SK-N-SH (cell line): Measurements from ENCODE around the gene ANKFN1. TPM values are rescaled to one million over a fixed set of nuclear protein-coding genes. Genes with fewer than 3 reads are reported as not detected.

Source experiments
- CTCF ChIA-PET: fragments of 300-600, 350-600 bp; formaldehyde crosslinking; extraction: SDS; loops from one replicate; lab custom pipeline; 2021; lab: Yijun Ruan, JAX
- POLR2A ChIA-PET: fragments of 350-600 bp; sonication (Branson Sonifier 250); formaldehyde crosslinking; extraction: SDS; loops from one replicate; lab custom pipeline; 2020; ENCODE audit warnings: antibody characterized with exemption, inconsistent platforms; lab: Yijun Ruan, JAX
- DNase-seq: peaks from one replicate; pipeline ENCODE4 v3.0.0; 2012
- H2AFZ ChIP-seq: fragments of 200-600 bp; sonication (generic); 2 replicates; pipeline ENCODE4 v1.8.1; 2016; ENCODE audit warnings: antibody characterized with exemption, mild to moderate bottlenecking, low read depth
- H3F3A ChIP-seq: fragments of 200-600 bp; sonication (generic); replicated peaks from 2 replicates; pipeline ENCODE3; 2016; ENCODE audit warnings: antibody characterized with exemption, mild to moderate bottlenecking; ENCODE audit not compliant: insufficient read depth
- H3K27ac ChIP-seq, 2 experiments: fragments of 200-500 bp in 1 of 2; fragments of 200-600 bp in 1 of 2; sonication (Bioruptor generic) in 1 of 2; sonication (generic), shearing (Covaris generic) in 1 of 2; 2 replicates each; pipeline versions ENCODE4 v1.5.1 to v1.6.1; 2014 to 2016; ENCODE audit warnings: low read depth in 2 of 2, inconsistent platforms in 1 of 2, low read length in 1 of 2, mild to moderate bottlenecking in 1 of 2, mixed read lengths in 1 of 2
- H3K27me3 ChIP-seq: fragments of 200-600 bp; sonication (generic), shearing (Covaris generic); 2 replicates; pipeline ENCODE4 v1.6.1; 2016; ENCODE audit warnings: mixed run types; ENCODE audit not compliant: insufficient read depth
- H3K36me3 ChIP-seq, 2 experiments: fragments of 200-500 bp in 1 of 2; fragments of 200-600 bp in 1 of 2; sonication (Bioruptor generic) in 1 of 2; sonication (generic) in 1 of 2; replicated peaks in 1 of 2; 2 replicates each; pipeline versions ENCODE3 to v1.5.1; 2014 to 2016; ENCODE audit warnings: low read length in 1 of 2, mild to moderate bottlenecking in 1 of 2; ENCODE audit not compliant: insufficient read depth in 2 of 2, control insufficient read depth in 1 of 2
- H3K4me1 ChIP-seq, 2 experiments: fragments of 200-500 bp in 1 of 2; fragments of 200-600 bp in 1 of 2; sonication (Bioruptor generic) in 1 of 2; sonication (generic), shearing (Covaris generic) in 1 of 2; 2 replicates each; pipeline versions ENCODE4 v1.5.1 to v1.6.1; 2014 to 2016; ENCODE audit warnings: low read depth in 1 of 2, low read length in 1 of 2, mixed run types in 1 of 2; ENCODE audit not compliant: insufficient read depth in 2 of 2, control insufficient read depth in 1 of 2
- H3K4me2 ChIP-seq: fragments of 200-600 bp; sonication (generic), shearing (Covaris generic); 2 replicates; pipeline ENCODE4 v1.6.1; 2017; ENCODE audit warnings: mixed run types
- H3K4me3 ChIP-seq, 2 experiments: fragments of 200-500 bp in 1 of 2; fragments of 200-600 bp in 1 of 2; sonication (Bioruptor generic) in 1 of 2; sonication (generic), shearing (Covaris generic) in 1 of 2; 2 replicates each; pipeline versions ENCODE4 v1.5.1 to v1.8.1; 2014 to 2016; ENCODE audit warnings: low read depth in 2 of 2, inconsistent platforms in 1 of 2, low read length in 1 of 2, mild to moderate bottlenecking in 1 of 2, mixed read lengths in 1 of 2, moderate library complexity in 1 of 2
- H3K79me2 ChIP-seq: fragments of 200-600 bp; sonication (generic); 2 replicates; pipeline ENCODE4 v1.8.1; 2017; ENCODE audit warnings: mild to moderate bottlenecking; ENCODE audit not compliant: insufficient read depth
- H3K9ac ChIP-seq: fragments of 200-600 bp; sonication (generic); 2 replicates; pipeline ENCODE4 v1.6.1; 2017; ENCODE audit warnings: mixed run types
- H3K9me2 ChIP-seq: fragments of 200-600 bp; sonication (generic); 2 replicates; pipeline ENCODE4 v1.6.1; 2017; ENCODE audit warnings: mixed run types
- H3K9me3 ChIP-seq: fragments of 200-600 bp; sonication (generic); 2 replicates; pipeline ENCODE4 v1.6.1; 2017; ENCODE audit warnings: mixed run types, mild to moderate bottlenecking, moderate library complexity
- H4K20me1 ChIP-seq: fragments of 200-600 bp; sonication (generic); 2 replicates; pipeline ENCODE4 v1.6.1; 2017; ENCODE audit warnings: mild to moderate bottlenecking, mixed run types; ENCODE audit not compliant: insufficient read depth
- ELF1 ChIP-seq: IDR thresholded peaks from 2 replicates; pipeline ENCODE4 v1.4.0; 2012
- EP300 ChIP-seq, 2 experiments: IDR thresholded peaks; 2 replicates each; pipeline versions ENCODE4 v1.4.0 to v1.6.1; 2012; ENCODE audit warnings: borderline replicate concordance in 1 of 2, low read depth in 1 of 2, low read length in 1 of 2
- FOSL2 ChIP-seq: IDR thresholded peaks from 2 replicates; pipeline ENCODE4 v1.4.0; 2012; ENCODE audit warnings: low read depth, mild to moderate bottlenecking, moderate library complexity, borderline replicate concordance
- GATA2 ChIP-seq: sonication (generic); formaldehyde crosslinking; IDR thresholded peaks from 2 replicates; pipeline ENCODE4 v1.5.0; 2020; ENCODE audit warnings: mild to moderate bottlenecking, missing genetic modification reagents
- IRF3 ChIP-seq: fragments of 150-350 bp; IDR thresholded peaks from 2 replicates; pipeline ENCODE4 v1.6.1; 2016; ENCODE audit warnings: mild to moderate bottlenecking, low read depth, low read length
- JUND ChIP-seq: IDR thresholded peaks from 2 replicates; pipeline ENCODE4 v1.4.0; 2012
- NFIC ChIP-seq: IDR thresholded peaks from 2 replicates; pipeline ENCODE4 v1.4.0; 2012; ENCODE audit warnings: borderline replicate concordance
- NRF1 ChIP-seq: IDR thresholded peaks from 2 replicates; pipeline ENCODE4 v1.6.1; 2012; ENCODE audit warnings: low read depth, mild to moderate bottlenecking, low read length
- POLR2AphosphoS5 ChIP-seq: IDR thresholded peaks from 2 replicates; pipeline ENCODE4 v1.6.1; 2012; ENCODE audit warnings: low read depth, low read length
- RCOR1 ChIP-seq: fragments of 150-350 bp; IDR thresholded peaks from 2 replicates; pipeline ENCODE4 v1.6.1; 2017; ENCODE audit warnings: antibody characterized with exemption, low read length
- TAF1 ChIP-seq: IDR thresholded peaks from 2 replicates; pipeline ENCODE4 v1.6.1; 2012; ENCODE audit warnings: low read depth, mild to moderate bottlenecking, low read length, moderate library complexity, borderline replicate concordance
- TCF12 ChIP-seq: IDR thresholded peaks from 2 replicates; pipeline ENCODE4 v1.4.0; 2012
- WGBS: methylation state at CpG from one replicate; pipeline ENCODE4 v1.1.6; 2017; ENCODE audit warnings: low lambda C conversion rate; 5-methylcytosine and 5-hydroxymethylcytosine counted together
- polyA plus RNA-seq, 3 experiments: library from polyadenylated mRNA; depleted of rRNA; stranded (reverse); fragments of >200 nt; gene quantifications; 2 replicates each; pipeline ENCODE4 v1.2.3, GENCODE V29; 2012
- TF ChIP-seq, protein P1 (sequence below): IDR thresholded peaks from 2 replicates; pipeline ENCODE4 v1.4.0; 2012; ENCODE audit warnings: low read depth, borderline replicate concordance
- TF ChIP-seq, protein P2 (sequence below): IDR thresholded peaks from 2 replicates; pipeline ENCODE4; 2012
- TF ChIP-seq, protein P3 (sequence below): IDR thresholded peaks from 2 replicates; pipeline ENCODE4 v1.4.0; 2012; ENCODE audit warnings: low read depth
- TF ChIP-seq, protein P4 (sequence below): IDR thresholded peaks from 2 replicates; pipeline ENCODE4 v1.4.0; 2012; ENCODE audit warnings: low read depth, borderline replicate concordance

Gene ANKFN1
- polyA plus RNA-seq, 1 of the 3 experiments (the other 2 are of a cell fraction), result 0.07 TPM

DNA sequence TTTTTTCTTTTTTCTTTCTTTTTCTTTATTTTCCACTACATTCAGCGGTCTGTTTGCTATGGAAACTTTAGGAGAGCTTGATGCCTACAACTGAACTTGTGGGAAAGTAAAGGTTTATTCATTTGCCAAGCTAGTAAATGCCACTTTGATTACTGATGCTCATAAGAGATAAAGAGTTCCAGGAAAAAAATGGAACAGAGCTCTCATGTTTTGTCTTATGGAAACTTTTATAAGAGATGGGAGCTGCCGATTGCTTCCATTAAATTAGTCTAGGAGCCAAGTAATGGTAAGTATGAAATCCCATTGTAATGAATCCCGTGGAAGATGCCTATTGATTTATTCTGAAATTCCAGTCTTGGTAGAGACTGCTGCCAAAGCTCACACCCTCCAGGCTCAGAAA, 7.1 kb downstream of the ANKFN1 start:
- DNase-seq, result no peak
- WGBS, result 8% methylated on average over 3 of the region's 3 CpGs
- H3K4me1 ChIP-seq, result peaks cover 0 to 3% of the 10 kb centered on the region in 2 experiments; a peak in 2 of 4 replicates
- no peak overlapping the region for H3K9ac ChIP-seq
- no peak overlapping the region for H3K4me3 ChIP-seq
- no peaks in the 10 kb centered on the region for H4K20me1 ChIP-seq
- H3K27me3 ChIP-seq, result no peaks in the 10 kb centered on the region
- no peaks in the 10 kb centered on the region for H3K36me3 ChIP-seq
- no peaks in the 10 kb centered on the region for H3K9me2 ChIP-seq
- H3K4me2 ChIP-seq, result no peak overlapping the region
- no peak for TF ChIP-seq IRF3
- TF ChIP-seq, protein P1, sequence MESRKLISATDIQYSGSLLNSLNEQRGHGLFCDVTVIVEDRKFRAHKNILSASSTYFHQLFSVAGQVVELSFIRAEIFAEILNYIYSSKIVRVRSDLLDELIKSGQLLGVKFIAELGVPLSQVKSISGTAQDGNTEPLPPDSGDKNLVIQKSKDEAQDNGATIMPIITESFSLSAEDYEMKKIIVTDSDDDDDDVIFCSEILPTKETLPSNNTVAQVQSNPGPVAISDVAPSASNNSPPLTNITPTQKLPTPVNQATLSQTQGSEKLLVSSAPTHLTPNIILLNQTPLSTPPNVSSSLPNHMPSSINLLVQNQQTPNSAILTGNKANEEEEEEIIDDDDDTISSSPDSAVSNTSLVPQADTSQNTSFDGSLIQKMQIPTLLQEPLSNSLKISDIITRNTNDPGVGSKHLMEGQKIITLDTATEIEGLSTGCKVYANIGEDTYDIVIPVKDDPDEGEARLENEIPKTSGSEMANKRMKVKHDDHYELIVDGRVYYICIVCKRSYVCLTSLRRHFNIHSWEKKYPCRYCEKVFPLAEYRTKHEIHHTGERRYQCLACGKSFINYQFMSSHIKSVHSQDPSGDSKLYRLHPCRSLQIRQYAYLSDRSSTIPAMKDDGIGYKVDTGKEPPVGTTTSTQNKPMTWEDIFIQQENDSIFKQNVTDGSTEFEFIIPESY, result no peak
- TF ChIP-seq NFIC, result 0 out of 2 replicates have a peak, but pooled peaks have one; percentile 8
- TF ChIP-seq, all 33 proteins: peak for 1
- POLR2A ChIA-PET, result no interaction called here
- peaks cover 13% of the 10 kb centered on the region for H3F3A ChIP-seq
- no peak overlapping the region; the same call in 1 of the 2 replicates for H2AFZ ChIP-seq
- no peaks in the 10 kb centered on the region for H3K79me2 ChIP-seq
- peak overlapping the region in 1 of 2 experiments; percentile 26; a peak in 1 of 4 replicates for H3K27ac ChIP-seq
- H3K9me3 ChIP-seq, result no peaks in the 10 kb centered on the region
- CTCF ChIA-PET, result interaction anchor here (1.2 kb wide), 1 partner anchor 317 kb away, joined by 3 read pairs; no protein-coding TSS in a partner anchor

- no peak for DNase-seq
- TF ChIP-seq GATA2, result no peak
- TF ChIP-seq, protein P2, sequence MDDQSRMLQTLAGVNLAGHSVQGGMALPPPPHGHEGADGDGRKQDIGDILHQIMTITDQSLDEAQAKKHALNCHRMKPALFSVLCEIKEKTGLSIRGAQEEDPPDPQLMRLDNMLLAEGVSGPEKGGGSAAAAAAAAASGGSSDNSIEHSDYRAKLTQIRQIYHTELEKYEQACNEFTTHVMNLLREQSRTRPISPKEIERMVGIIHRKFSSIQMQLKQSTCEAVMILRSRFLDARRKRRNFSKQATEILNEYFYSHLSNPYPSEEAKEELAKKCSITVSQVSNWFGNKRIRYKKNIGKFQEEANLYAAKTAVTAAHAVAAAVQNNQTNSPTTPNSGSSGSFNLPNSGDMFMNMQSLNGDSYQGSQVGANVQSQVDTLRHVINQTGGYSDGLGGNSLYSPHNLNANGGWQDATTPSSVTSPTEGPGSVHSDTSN, result 0 out of 2 replicates have a peak, but pooled peaks have one; percentile 15
- TF ChIP-seq IRF3, result no peak
- TF ChIP-seq, protein P1, result no peak
- TF ChIP-seq, protein P3, sequence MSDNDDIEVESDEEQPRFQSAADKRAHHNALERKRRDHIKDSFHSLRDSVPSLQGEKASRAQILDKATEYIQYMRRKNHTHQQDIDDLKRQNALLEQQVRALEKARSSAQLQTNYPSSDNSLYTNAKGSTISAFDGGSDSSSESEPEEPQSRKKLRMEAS, result 0 out of 2 replicates have a peak, but pooled peaks have one; percentile 40
- TF ChIP-seq ELF1, result no peak
- no peak for TF ChIP-seq POLR2AphosphoS5
- TF ChIP-seq, protein P4, sequence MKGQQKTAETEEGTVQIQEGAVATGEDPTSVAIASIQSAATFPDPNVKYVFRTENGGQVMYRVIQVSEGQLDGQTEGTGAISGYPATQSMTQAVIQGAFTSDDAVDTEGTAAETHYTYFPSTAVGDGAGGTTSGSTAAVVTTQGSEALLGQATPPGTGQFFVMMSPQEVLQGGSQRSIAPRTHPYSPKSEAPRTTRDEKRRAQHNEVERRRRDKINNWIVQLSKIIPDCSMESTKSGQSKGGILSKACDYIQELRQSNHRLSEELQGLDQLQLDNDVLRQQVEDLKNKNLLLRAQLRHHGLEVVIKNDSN, result no peak
- no peak for TF ChIP-seq RCOR1
- no peak for TF ChIP-seq NRF1
- peak in 1 of 2 experiments; percentile 62; a peak in 1 of 4 replicates for TF ChIP-seq EP300 (IDR thresholded peaks at IDR 0.05; ENCODE audit: borderline replicate concordance in 1 of 2, low read depth in 1 of 2, low read length in 1 of 2)
- no peak for TF ChIP-seq TAF1
- peak; percentile 49 for TF ChIP-seq TCF12
- TF ChIP-seq JUND, result 0 out of 2 replicates have a peak, but pooled peaks have one; percentile 35
- TF ChIP-seq NFIC, result peak; percentile 19; the same call in 1 of the 2 replicates
- TF ChIP-seq FOSL2, result peak; percentile 59; the same call in 1 of the 2 replicates
Measured at GRCh38 chr17:56165072-56165641, 11.9 kb downstream of the ANKFN1 start.

More at GRCh38 chr17:56165072-56165641, 11.9 kb downstream of the ANKFN1 start:
- no peaks in the 10 kb centered on the region for H3K27me3 ChIP-seq
- H3F3A ChIP-seq, result peaks cover 13% of the 10 kb centered on the region
- no peaks in the 10 kb centered on the region for H4K20me1 ChIP-seq
- no peaks in the 10 kb centered on the region for H3K36me3 ChIP-seq
- H2AFZ ChIP-seq, result peak overlapping the region; percentile 18; the same call in 1 of the 2 replicates
- H3K9me2 ChIP-seq, result no peaks in the 10 kb centered on the region
- H3K79me2 ChIP-seq, result no peaks in the 10 kb centered on the region
- H3K4me1 ChIP-seq, result peaks cover 0 to 6% of the 10 kb centered on the region in 2 experiments; a peak in 2 of 4 replicates
- ChIA-PET CTCF (interaction anchor here (0.5 kb wide), 1 partner anchor 31 kb away, joined by 3 read pairs; no protein-coding TSS in a partner anchor), POLR2A (interaction anchor here (0.6 kb wide), 1 partner anchor 288 kb away, joined by 3 read pairs; no protein-coding TSS in a partner anchor)
- no peaks in the 10 kb centered on the region for H3K9me3 ChIP-seq
- no peak overlapping the region; the same call in 1 of the 2 replicates for H3K9ac ChIP-seq
- H3K4me3 ChIP-seq, result no peak overlapping the region
- WGBS, result 8% methylated on average over 8 of the region's 8 CpGs
- no peak overlapping the region; the same call in 1 of the 2 replicates for H3K4me2 ChIP-seq
- peak overlapping the region in 1 of 2 experiments; percentile 12; a peak in 1 of 4 replicates for H3K27ac ChIP-seq
